CD14-positive monocyte (primary cell): ENCODE data around the gene LYPD6. TPM values are rescaled to one million over a fixed set of nuclear protein-coding genes. Genes with fewer than 3 reads are reported as not detected.

ENCODE experiments used
- DNase-seq, 3 donors: peaks; one replicate each; pipeline ENCODE4 v3.0.0-alpha.2; 2011 to 2022
- H2AFZ ChIP-seq: 2 replicates; pipeline ENCODE4 v1.6.0; 2012; ENCODE audit warnings: mild to moderate bottlenecking, low read depth, low read length, inconsistent platforms; ENCODE audit not compliant: insufficient read depth, poor library complexity, severe bottlenecking
- H3K27ac ChIP-seq, 2 donors: 1 replicate in 1 of 2; 2 replicates in 1 of 2; pipeline ENCODE4 v1.5.1; 2012 to 2013; ENCODE audit warnings: low read length in 2 of 2, control low read depth in 1 of 2, inconsistent platforms in 1 of 2, low read depth in 1 of 2, mild to moderate bottlenecking in 1 of 2
- H3K27me3 ChIP-seq, 2 donors: one replicate each; pipeline versions ENCODE4 v1.6.0 to v1.6.1; 2011 to 2013; ENCODE audit warnings: low read length in 2 of 2; ENCODE audit not compliant: control insufficient read depth in 2 of 2, insufficient read depth in 2 of 2
- H3K36me3 ChIP-seq, 2 donors: replicated peaks in 1 of 2; 1 replicate in 1 of 2; 2 replicates in 1 of 2; pipeline versions ENCODE4 v1.5.1 to v1.6.1; 2012 to 2013; ENCODE audit warnings: low read length in 2 of 2, control low read depth in 1 of 2, inconsistent platforms in 1 of 2, mild to moderate bottlenecking in 1 of 2; ENCODE audit not compliant: insufficient read depth in 2 of 2, control insufficient read depth in 1 of 2
- H3K4me1 ChIP-seq, 2 donors: 1 replicate in 1 of 2; 2 replicates in 1 of 2; pipeline versions ENCODE4 v1.5.1 to v1.6.1; 2012 to 2013; ENCODE audit warnings: low read length in 2 of 2, control low read depth in 1 of 2, inconsistent platforms in 1 of 2, mild to moderate bottlenecking in 1 of 2, moderate library complexity in 1 of 2; ENCODE audit not compliant: insufficient read depth in 2 of 2, control insufficient read depth in 1 of 2
- H3K4me2 ChIP-seq: replicated peaks from 2 replicates; pipeline ENCODE3; 2012; ENCODE audit warnings: low read length, moderate library complexity, mild to moderate bottlenecking; ENCODE audit not compliant: poor library complexity, severe bottlenecking; ENCODE audit errors: extremely low read depth
- H3K4me3 ChIP-seq, 3 experiments: fragments of 200-600 bp in 1 of 3; sonication (generic) in 1 of 3; replicated peaks in 1 of 3; 1 replicate in 2 of 3; 2 replicates in 1 of 3; pipeline ENCODE4 v1.5.1; 2011 to 2013; ENCODE audit warnings: low read length in 3 of 3, mild to moderate bottlenecking in 3 of 3, control low read depth in 2 of 3, low read depth in 2 of 3, inconsistent platforms in 1 of 3, moderate library complexity in 1 of 3
- H3K79me2 ChIP-seq: 2 replicates; pipeline ENCODE4 v1.6.0; 2012; ENCODE audit warnings: mild to moderate bottlenecking, control low read depth, inconsistent platforms, low read length, moderate library complexity; ENCODE audit not compliant: insufficient read depth
- H3K9ac ChIP-seq: 2 replicates; pipeline ENCODE4 v1.6.0; 2017; ENCODE audit warnings: low read length, mild to moderate bottlenecking; ENCODE audit not compliant: insufficient read depth, poor library complexity, severe bottlenecking
- H3K9me3 ChIP-seq, 2 donors: replicated peaks in 1 of 2; 1 replicate in 1 of 2; 2 replicates in 1 of 2; pipeline versions ENCODE4 v1.5.1 to v1.6.1; 2012 to 2013; ENCODE audit warnings: low read length in 2 of 2, control low read depth in 1 of 2; ENCODE audit not compliant: control insufficient read depth in 1 of 2, insufficient read depth in 1 of 2
- H4K20me1 ChIP-seq: 2 replicates; pipeline ENCODE4 v1.6.0; 2012; ENCODE audit warnings: mild to moderate bottlenecking, low read length, control low read depth, moderate library complexity; ENCODE audit not compliant: insufficient read depth
- H3K27ac Mint-ChIP-seq, 7 donors: one replicate each; pipeline ENCODE4 v1.8.0; 2020; ENCODE audit warnings: mild to moderate bottlenecking in 7 of 7, mixed read lengths in 7 of 7, moderate library complexity in 6 of 7, inconsistent platforms in 2 of 7
- H3K27me3 Mint-ChIP-seq, 3 donors: one replicate each; pipeline ENCODE4 v1.8.0; 2021 to 2022; ENCODE audit warnings: low read depth in 3 of 3, mild to moderate bottlenecking in 3 of 3, mixed read lengths in 3 of 3, moderate library complexity in 3 of 3, inconsistent platforms in 1 of 3
- H3K36me3 Mint-ChIP-seq, 2 donors: one replicate each; pipeline ENCODE4 v1.8.0; 2020; ENCODE audit warnings: mixed read lengths in 2 of 2, inconsistent platforms in 1 of 2, mild to moderate bottlenecking in 1 of 2
- H3K4me1 Mint-ChIP-seq: one replicate; pipeline ENCODE4 v1.8.0; 2020; ENCODE audit warnings: mild to moderate bottlenecking, mixed read lengths
- H3K4me3 Mint-ChIP-seq, 2 donors: one replicate each; pipeline ENCODE4 v1.8.0; 2020; ENCODE audit warnings: mild to moderate bottlenecking in 2 of 2, mixed read lengths in 2 of 2, moderate library complexity in 1 of 2
- H3K9me3 Mint-ChIP-seq, 7 donors: one replicate each; pipeline ENCODE4 v1.8.0; 2020 to 2022; ENCODE audit warnings: mixed read lengths in 7 of 7, mild to moderate bottlenecking in 6 of 7, moderate library complexity in 6 of 7, inconsistent platforms in 2 of 7
- WGBS: methylation state at CpG from one replicate; pipeline ENCODE4 v1.1.5; 2013; ENCODE audit warnings: missing lambda C conversion rate; ENCODE audit not compliant: insufficient coverage; 5-methylcytosine and 5-hydroxymethylcytosine counted together
- intact Hi-C, 2 donors: fragments of 100-400 bp; cut with micrococcal nuclease; formaldehyde crosslinking; loops; one replicate each; pipeline versions ENCODE4 v1.15.0 to v1.15.1; 2023
- polyA plus RNA-seq, 3 donors: library from polyadenylated mRNA; depleted of rRNA in 1 of 3; unstranded in 2 of 3; stranded (reverse) in 1 of 3; fragments of 300-500 nt in 2 of 3; fragments of >200 nt in 1 of 3; fragmentation: Illumina TruSeq in 2 of 3; gene quantifications; 1 replicate in 2 of 3; 2 replicates in 1 of 3; pipeline ENCODE4 v1.2.3, GENCODE V29; 2012 to 2021
- TF ChIP-seq, protein P1 (sequence below): fragments of 200-600 bp; IDR thresholded peaks from one replicate; pipeline ENCODE4 v1.8.0; 2022; ENCODE audit warnings: antibody characterized with exemption, mild to moderate bottlenecking

Gene LYPD6
- polyA plus RNA-seq, 3 donors: not detected

GRCh38 chr2:149422991-149423338 lies 92.6 kb downstream of the LYPD6 start:
- intact Hi-C loops: no loop called here
- TF ChIP-seq, protein P1, sequence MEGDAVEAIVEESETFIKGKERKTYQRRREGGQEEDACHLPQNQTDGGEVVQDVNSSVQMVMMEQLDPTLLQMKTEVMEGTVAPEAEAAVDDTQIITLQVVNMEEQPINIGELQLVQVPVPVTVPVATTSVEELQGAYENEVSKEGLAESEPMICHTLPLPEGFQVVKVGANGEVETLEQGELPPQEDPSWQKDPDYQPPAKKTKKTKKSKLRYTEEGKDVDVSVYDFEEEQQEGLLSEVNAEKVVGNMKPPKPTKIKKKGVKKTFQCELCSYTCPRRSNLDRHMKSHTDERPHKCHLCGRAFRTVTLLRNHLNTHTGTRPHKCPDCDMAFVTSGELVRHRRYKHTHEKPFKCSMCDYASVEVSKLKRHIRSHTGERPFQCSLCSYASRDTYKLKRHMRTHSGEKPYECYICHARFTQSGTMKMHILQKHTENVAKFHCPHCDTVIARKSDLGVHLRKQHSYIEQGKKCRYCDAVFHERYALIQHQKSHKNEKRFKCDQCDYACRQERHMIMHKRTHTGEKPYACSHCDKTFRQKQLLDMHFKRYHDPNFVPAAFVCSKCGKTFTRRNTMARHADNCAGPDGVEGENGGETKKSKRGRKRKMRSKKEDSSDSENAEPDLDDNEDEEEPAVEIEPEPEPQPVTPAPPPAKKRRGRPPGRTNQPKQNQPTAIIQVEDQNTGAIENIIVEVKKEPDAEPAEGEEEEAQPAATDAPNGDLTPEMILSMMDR: no peak
- Histone ChIP-seq H3K9me3 (no peaks in the 10 kb centered on the region), H3K79me2 (no peaks in the 10 kb centered on the region), H4K20me1 (no peaks in the 10 kb centered on the region), H3K36me3 (no peaks in the 10 kb centered on the region), H3K27ac (no peak overlapping the region), H3K27me3 (no peaks in the 10 kb centered on the region), H3K9ac (no peak overlapping the region), H2AFZ (no peak overlapping the region), H3K4me3 (no peak overlapping the region), H3K4me1 (no peaks in the 10 kb centered on the region), H3K4me2 (no peak overlapping the region)
- Mint-ChIP-seq H3K27ac (no peak overlapping the region), H3K36me3 (no peaks in the 10 kb centered on the region), H3K27me3 (peaks cover 0 to 3% (median 2%) of the 10 kb centered on the region in 3 donors), H3K4me3 (no peak overlapping the region), H3K9me3 (peaks cover 0 to 9% (median 2%) of the 10 kb centered on the region in 7 donors), H3K4me1 (no peaks in the 10 kb centered on the region)
- no peak for DNase-seq

GRCh38 chr2:149423630-149424029 lies 93.2 kb downstream of the LYPD6 start:
- no peak overlapping the region for H3K4me3 Mint-ChIP-seq
- no peak for DNase-seq
- H3K4me1 ChIP-seq: no peaks in the 10 kb centered on the region
- peaks cover 0 to 2% (median 2%) of the 10 kb centered on the region in 3 donors for H3K27me3 Mint-ChIP-seq
- no peak overlapping the region for H3K27ac Mint-ChIP-seq
- H3K27ac ChIP-seq: no peak overlapping the region
- H3K9me3 Mint-ChIP-seq: peaks cover 0 to 9% (median 2%) of the 10 kb centered on the region in 7 donors
- no peaks in the 10 kb centered on the region for H3K27me3 ChIP-seq
- H3K79me2 ChIP-seq: no peaks in the 10 kb centered on the region
- no peaks in the 10 kb centered on the region for H4K20me1 ChIP-seq
- TF ChIP-seq, protein P1: no peak
- no peak overlapping the region for H3K4me2 ChIP-seq
- H3K9me3 ChIP-seq: peaks cover 0 to 2% of the 10 kb centered on the region in 2 donors
- H3K9ac ChIP-seq: no peak overlapping the region
- H2AFZ ChIP-seq: no peak overlapping the region
- no CpG with 5 or more reads among the region's 4 CpGs for WGBS
- no peaks in the 10 kb centered on the region for H3K36me3 Mint-ChIP-seq
- intact Hi-C loops: no loop called here
- H3K36me3 ChIP-seq: no peaks in the 10 kb centered on the region
- no peak overlapping the region for H3K4me3 ChIP-seq
- H3K4me1 Mint-ChIP-seq: no peaks in the 10 kb centered on the region
